MM.1S (cell line): Measurements from ENCODE around the gene SCD.

Experiments used
- DNase-seq: peaks from one replicate; pipeline ENCODE4 v3.0.0-alpha.2; 2015
- H2AFZ ChIP-seq: fragments of 300-600 bp; sonication (generic); 2 replicates; pipeline ENCODE4 v1.6.0; 2016; ENCODE audit warnings: antibody characterized with exemption, low read length
- H3F3A ChIP-seq: fragments of 300-600 bp; sonication (generic); 2 replicates; pipeline ENCODE4 v1.6.1; 2016; ENCODE audit warnings: mild to moderate bottlenecking, antibody characterized with exemption, low read length, moderate library complexity, mixed read lengths; ENCODE audit not compliant: insufficient read depth
- H3K27ac ChIP-seq: fragments of 300-600 bp; sonication (generic); 2 replicates; pipeline ENCODE4 v1.5.1; 2016; ENCODE audit warnings: mild to moderate bottlenecking, low read length
- H3K27me3 ChIP-seq: fragments of 300-600 bp; sonication (generic); replicated peaks from 2 replicates; pipeline ENCODE4 v1.6.0; 2016; ENCODE audit warnings: low read length; ENCODE audit not compliant: insufficient read depth
- H3K36me3 ChIP-seq: fragments of 300-600 bp; sonication (generic); replicated peaks from 2 replicates; pipeline ENCODE4 v1.6.1; 2016; ENCODE audit warnings: mild to moderate bottlenecking, low read length, mixed read lengths; ENCODE audit not compliant: insufficient read depth
- H3K4me1 ChIP-seq: fragments of 300-600 bp; sonication (generic); 2 replicates; pipeline ENCODE4 v1.6.1; 2016; ENCODE audit warnings: low read length, mixed read lengths
- H3K4me2 ChIP-seq: fragments of 300-600 bp; sonication (generic); 2 replicates; pipeline ENCODE4 v1.6.0; 2016; ENCODE audit warnings: low read depth, low read length
- H3K4me3 ChIP-seq: fragments of 300-600 bp; sonication (generic); 2 replicates; pipeline ENCODE4 v1.5.1; 2016; ENCODE audit warnings: low read length, mixed read lengths
- H3K79me2 ChIP-seq: fragments of 300-600 bp; sonication (generic); 2 replicates; pipeline ENCODE4 v1.6.1; 2016; ENCODE audit warnings: mixed run types, low read length, mixed read lengths
- H3K9ac ChIP-seq: fragments of 300-600 bp; sonication (generic); 2 replicates; pipeline ENCODE4 v1.6.1; 2016; ENCODE audit warnings: low read length, mixed read lengths
- H3K9me2 ChIP-seq: fragments of 300-600 bp; sonication (generic); replicated peaks from 2 replicates; pipeline ENCODE4 v1.6.1; 2016; ENCODE audit warnings: mild to moderate bottlenecking, low read length, mixed read lengths; ENCODE audit not compliant: insufficient read depth
- H3K9me3 ChIP-seq: fragments of 300-600 bp; sonication (generic); replicated peaks from 2 replicates; pipeline ENCODE4 v1.6.1; 2016; ENCODE audit warnings: mild to moderate bottlenecking, low read length, mixed read lengths; ENCODE audit not compliant: insufficient read depth
- H4K20me1 ChIP-seq: fragments of 300-600 bp; sonication (generic); 2 replicates; pipeline ENCODE4 v1.6.1; 2016; ENCODE audit warnings: mild to moderate bottlenecking, low read length, moderate library complexity, mixed read lengths; ENCODE audit not compliant: insufficient read depth
- EZH2 ChIP-seq: fragments of 300-600 bp; sonication (generic); optimal IDR thresholded peaks from 2 replicates; pipeline ENCODE3; 2017; ENCODE audit warnings: low read depth, mild to moderate bottlenecking, antibody characterized with exemption, low read length, mixed read lengths
- EZH2phosphoT487 ChIP-seq: fragments of 300-600 bp; sonication (generic); IDR thresholded peaks from 2 replicates; pipeline ENCODE4 v1.6.1; 2018; ENCODE audit warnings: antibody characterized with exemption, low read length
- TF ChIP-seq, protein P1 (sequence below): fragments of 300-600 bp; sonication (generic); IDR thresholded peaks from 2 replicates; pipeline ENCODE4 v1.5.1; 2016; ENCODE audit warnings: antibody characterized with exemption, low read length, mixed read lengths

SCD gene

GRCh38 chr10:100359529-100360150 is 12.6 kb downstream of the SCD start:
- no peak overlapping the region for H3K4me2 ChIP-seq
- TF ChIP-seq EZH2phosphoT487 (no peak), EZH2 (no peak)
- TF ChIP-seq, protein P1, sequence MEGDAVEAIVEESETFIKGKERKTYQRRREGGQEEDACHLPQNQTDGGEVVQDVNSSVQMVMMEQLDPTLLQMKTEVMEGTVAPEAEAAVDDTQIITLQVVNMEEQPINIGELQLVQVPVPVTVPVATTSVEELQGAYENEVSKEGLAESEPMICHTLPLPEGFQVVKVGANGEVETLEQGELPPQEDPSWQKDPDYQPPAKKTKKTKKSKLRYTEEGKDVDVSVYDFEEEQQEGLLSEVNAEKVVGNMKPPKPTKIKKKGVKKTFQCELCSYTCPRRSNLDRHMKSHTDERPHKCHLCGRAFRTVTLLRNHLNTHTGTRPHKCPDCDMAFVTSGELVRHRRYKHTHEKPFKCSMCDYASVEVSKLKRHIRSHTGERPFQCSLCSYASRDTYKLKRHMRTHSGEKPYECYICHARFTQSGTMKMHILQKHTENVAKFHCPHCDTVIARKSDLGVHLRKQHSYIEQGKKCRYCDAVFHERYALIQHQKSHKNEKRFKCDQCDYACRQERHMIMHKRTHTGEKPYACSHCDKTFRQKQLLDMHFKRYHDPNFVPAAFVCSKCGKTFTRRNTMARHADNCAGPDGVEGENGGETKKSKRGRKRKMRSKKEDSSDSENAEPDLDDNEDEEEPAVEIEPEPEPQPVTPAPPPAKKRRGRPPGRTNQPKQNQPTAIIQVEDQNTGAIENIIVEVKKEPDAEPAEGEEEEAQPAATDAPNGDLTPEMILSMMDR = no peak
- peaks cover 17% of the 10 kb centered on the region for H3K79me2 ChIP-seq
- no peak for DNase-seq
- no peaks in the 10 kb centered on the region for H3K27me3 ChIP-seq
- no peak overlapping the region for H3K4me3 ChIP-seq
- H3F3A ChIP-seq = peaks cover 19% of the 10 kb centered on the region; the same call in 1 of the 2 replicates
- no peak overlapping the region for H2AFZ ChIP-seq
- H3K9ac ChIP-seq = no peak overlapping the region
- no peak overlapping the region for H3K27ac ChIP-seq
- H3K4me1 ChIP-seq = 0 out of 2 replicates have a peak, but pooled peaks cover 5% of the 10 kb centered on the region
- peaks cover 35% of the 10 kb centered on the region for H3K36me3 ChIP-seq
- H3K9me2 ChIP-seq = no peaks in the 10 kb centered on the region
- no peaks in the 10 kb centered on the region for H3K9me3 ChIP-seq
- no peaks in the 10 kb centered on the region for H4K20me1 ChIP-seq

DNA sequence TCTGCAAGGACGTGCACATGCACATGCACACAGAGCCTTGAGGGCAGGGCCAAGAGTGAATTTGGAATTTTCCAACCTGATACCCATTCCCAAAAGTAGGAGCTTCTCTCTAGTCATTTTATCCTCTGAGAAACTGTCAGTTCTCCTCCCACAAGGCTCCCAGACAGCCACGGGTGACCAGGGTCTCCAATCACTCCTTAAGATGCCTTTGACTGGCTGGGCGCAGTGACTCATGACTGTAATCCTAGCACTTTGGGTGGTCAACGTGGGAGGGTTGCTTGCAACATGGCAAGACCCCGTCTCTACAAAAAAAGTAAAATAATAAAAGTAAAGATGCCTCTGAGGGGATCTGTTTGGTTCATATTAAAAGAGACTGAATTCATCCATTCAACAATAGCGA is 13.2 kb downstream of the SCD start:
- Histone ChIP-seq H3K79me2 (peaks cover 17% of the 10 kb centered on the region), H3K9me2 (no peaks in the 10 kb centered on the region), H3K9ac (no peak overlapping the region), H3K4me3 (no peak overlapping the region), H3K4me2 (no peak overlapping the region), H3K27me3 (no peaks in the 10 kb centered on the region), H3F3A (peaks cover 23% of the 10 kb centered on the region; the same call in 1 of the 2 replicates), H3K4me1 (peaks cover 9% of the 10 kb centered on the region; the same call in 1 of the 2 replicates), H2AFZ (no peak overlapping the region), H3K9me3 (no peaks in the 10 kb centered on the region), H3K36me3 (peaks cover 30% of the 10 kb centered on the region), H4K20me1 (no peaks in the 10 kb centered on the region), H3K27ac (no peak overlapping the region)
- DNase-seq = no peak
- no peak for TF ChIP-seq EZH2phosphoT487
- TF ChIP-seq, protein P1 = no peak
- no peak for TF ChIP-seq EZH2

DNA sequence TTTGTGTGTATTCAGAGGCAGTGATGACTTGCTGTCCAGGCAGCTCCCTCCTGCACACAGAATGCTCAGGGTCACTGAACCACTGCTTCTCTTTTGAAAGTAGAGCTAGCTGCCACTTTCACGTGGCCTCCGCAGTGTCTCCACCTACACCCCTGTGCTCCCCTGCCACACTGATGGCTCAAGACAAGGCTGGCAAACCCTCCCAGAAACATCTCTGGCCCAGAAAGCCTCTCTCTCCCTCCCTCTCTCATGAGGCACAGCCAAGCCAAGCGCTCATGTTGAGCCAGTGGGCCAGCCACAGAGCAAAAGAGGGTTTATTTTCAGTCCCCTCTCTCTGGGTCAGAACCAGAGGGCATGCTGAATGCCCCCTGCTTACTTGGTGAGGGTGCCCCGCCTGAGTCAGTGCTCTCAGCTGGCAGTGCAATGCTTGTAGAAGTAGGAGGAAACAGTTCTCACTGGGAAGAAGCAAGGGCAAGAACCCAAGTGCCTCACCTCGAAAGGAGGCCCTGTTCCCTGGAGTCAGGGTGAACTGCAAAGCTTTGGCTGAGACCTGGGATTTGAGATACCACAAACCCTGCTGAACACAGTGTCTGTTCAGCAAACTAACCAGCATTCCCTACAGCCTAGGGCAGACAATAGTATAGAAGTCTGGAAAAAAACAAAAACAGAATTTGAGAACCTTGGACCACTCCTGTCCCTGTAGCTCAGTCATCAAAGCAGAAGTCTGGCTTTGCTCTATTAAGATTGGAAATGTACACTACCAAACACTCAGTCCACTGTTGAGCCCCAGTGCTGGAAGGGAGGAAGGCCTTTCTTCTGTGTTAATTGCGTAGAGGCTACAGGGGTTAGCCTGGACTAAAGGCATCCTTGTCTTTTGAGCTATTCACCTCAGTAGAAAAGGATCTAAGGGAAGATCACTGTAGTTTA is 15.8 kb downstream of the SCD start:
- Histone ChIP-seq H3K4me2 (no peak overlapping the region), H3K27me3 (no peaks in the 10 kb centered on the region), H3F3A (peaks cover 31% of the 10 kb centered on the region; the same call in 1 of the 2 replicates), H3K4me3 (no peak overlapping the region), H4K20me1 (no peaks in the 10 kb centered on the region), H2AFZ (no peak overlapping the region), H3K36me3 (peaks cover 20% of the 10 kb centered on the region; the same call in 1 of the 2 replicates), H3K9me3 (no peaks in the 10 kb centered on the region), H3K9me2 (no peaks in the 10 kb centered on the region), H3K9ac (no peak overlapping the region), H3K4me1 (peaks cover 17% of the 10 kb centered on the region), H3K27ac (no peak overlapping the region), H3K79me2 (peaks cover 7% of the 10 kb centered on the region; the same call in 1 of the 2 replicates)
- TF ChIP-seq EZH2 (no peak), EZH2phosphoT487 (no peak)
- TF ChIP-seq, protein P1 = no peak
- no peak for DNase-seq
